Measurements from ENCODE around the gene SPARC.

SPARC gene

GRCh38 chr5:151633892-151634291 is 52.8 kb downstream of the SPARC start:
- TF ChIP-seq CTCF (IDR thresholded peaks at IDR 0.05; ENCODE audit: insufficient read depth, low read depth, low read length, missing control alignments): no peak
- DNase-seq (ENCODE audit: low read depth): no peak
- no peak overlapping the region for H3K4me3 ChIP-seq (ENCODE audit: low read depth, low read length)

DNA sequence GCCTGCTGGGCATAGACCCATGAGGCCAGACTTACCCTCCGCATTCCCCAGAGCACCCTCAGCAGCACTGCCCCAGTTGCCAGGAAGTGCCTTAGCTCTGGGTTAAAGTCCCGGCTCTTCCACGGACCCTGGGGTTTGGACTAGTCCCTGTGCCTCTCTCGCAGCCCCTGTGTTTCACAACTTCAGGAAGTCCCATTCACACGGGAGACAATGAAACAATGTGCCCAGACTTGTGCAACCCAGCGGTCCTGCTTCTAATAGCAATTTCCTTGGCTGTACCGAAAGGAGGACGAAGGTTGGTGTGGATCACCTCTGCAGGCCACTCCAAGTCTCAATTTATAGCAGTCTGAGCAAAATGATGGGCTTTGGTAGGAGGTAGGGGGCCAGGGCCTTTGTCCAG is 53.8 kb downstream of the SPARC start:
- H3K4me3 ChIP-seq (ENCODE audit: low read depth, low read length): no peak overlapping the region
- no peak for TF ChIP-seq CTCF (IDR thresholded peaks at IDR 0.05; ENCODE audit: insufficient read depth, low read depth, low read length, missing control alignments)
- no peak for DNase-seq (ENCODE audit: low read depth)

DNA sequence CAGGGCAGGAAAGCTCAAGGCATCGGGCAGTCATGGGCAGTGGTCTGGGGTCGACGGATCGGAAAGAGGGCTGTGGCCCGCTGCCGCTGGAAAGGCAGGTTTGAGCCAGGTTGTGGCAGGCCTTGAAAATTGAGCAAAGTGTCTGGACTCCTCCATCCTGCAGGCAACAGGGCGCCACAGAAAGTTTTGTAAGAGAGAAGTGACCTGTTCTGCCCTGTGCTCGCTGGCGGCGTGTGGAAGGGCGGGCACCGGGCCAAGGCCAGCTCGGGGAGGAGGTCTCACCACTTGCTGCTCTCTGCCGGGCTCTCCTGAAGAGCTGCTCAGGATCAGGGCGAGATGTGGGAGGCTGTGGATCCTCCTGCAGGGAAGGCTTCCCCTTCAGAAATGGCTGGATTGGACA is 54.2 kb downstream of the SPARC start:
- no peak overlapping the region for H3K4me3 ChIP-seq (ENCODE audit: low read depth, low read length)
- no peak for TF ChIP-seq CTCF (IDR thresholded peaks at IDR 0.05; ENCODE audit: insufficient read depth, low read depth, low read length, missing control alignments)
- DNase-seq (ENCODE audit: low read depth): no peak

DNA sequence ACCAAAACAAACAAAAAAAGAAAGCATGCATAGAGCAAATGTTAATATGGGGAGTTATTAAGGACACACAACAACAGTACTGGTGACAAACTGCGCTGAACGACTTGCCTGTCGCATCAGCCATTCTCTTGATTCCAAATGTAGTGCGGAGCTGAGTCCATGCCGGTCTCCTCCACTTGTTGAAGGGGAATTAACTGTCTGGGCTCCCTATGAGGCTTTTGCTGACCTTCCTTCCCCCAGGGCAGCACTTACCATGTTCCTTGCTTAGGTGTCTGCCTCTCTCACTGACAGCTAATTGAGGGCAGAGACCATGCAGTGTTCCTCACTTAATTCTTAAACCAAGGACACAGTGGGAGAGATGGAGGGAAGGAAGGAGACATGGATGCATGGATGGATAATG is 54.8 kb downstream of the SPARC start:
- H3K4me3 ChIP-seq (ENCODE audit: low read depth, low read length): no peak overlapping the region
- no peak for TF ChIP-seq CTCF (IDR thresholded peaks at IDR 0.05; ENCODE audit: insufficient read depth, low read depth, low read length, missing control alignments)
- DNase-seq (ENCODE audit: low read depth): no peak

DNA sequence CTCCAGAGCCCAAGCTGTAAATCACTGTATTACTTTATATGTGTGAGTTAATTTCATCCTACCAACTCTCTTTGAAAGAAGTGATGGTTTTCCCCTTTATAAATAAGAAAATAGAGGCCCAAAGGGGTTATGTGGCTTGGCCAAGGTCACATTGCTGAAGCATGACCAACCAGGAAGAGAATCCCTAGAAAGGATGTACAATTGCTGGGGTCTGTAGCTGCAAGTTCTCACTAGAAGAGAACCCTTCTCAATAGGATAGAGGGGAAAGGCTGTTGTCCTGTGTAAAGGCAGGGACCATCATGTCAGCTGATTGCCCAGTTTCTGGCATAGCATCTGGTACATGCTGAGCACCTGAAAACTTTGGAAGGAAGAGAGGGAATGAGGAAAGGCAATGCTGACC is 56.6 kb downstream of the SPARC start:
- no peak overlapping the region for H3K4me3 ChIP-seq (ENCODE audit: low read depth, low read length)
- no peak for DNase-seq (ENCODE audit: low read depth)
- no peak for TF ChIP-seq CTCF (IDR thresholded peaks at IDR 0.05; ENCODE audit: insufficient read depth, low read depth, low read length, missing control alignments)

- no peak for DNase-seq (ENCODE audit: low read depth)
- TF ChIP-seq CTCF (IDR thresholded peaks at IDR 0.05; ENCODE audit: insufficient read depth, low read depth, low read length, missing control alignments): no peak
- no peak overlapping the region for H3K4me3 ChIP-seq (ENCODE audit: low read depth, low read length)
Observed at GRCh38 chr5:151628112-151628823, 58.4 kb downstream of the SPARC start.

DNA sequence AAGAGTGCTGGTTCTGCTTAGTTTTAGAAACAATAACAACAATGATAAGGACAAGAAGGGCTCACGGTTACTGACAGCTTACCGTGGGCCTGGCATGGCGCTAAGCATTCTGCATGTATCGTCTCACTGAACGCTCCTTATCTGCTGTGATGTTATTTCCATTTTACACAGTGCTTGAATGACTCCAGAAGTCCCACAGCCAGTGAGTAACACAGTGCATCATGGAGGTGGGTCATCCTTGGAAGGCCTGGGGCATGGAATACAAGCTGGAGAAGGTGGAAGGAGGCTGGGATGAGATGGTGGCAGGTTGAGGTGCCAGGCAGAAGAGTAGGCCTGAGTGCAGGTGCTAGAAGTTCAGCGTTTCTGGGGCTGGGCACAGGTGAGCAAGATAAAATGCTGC is 59.1 kb downstream of the SPARC start:
- no peak for DNase-seq (ENCODE audit: low read depth)
- H3K4me3 ChIP-seq (ENCODE audit: low read depth, low read length): no peak overlapping the region

More for the DNA sequence above, 59.1 kb downstream of the SPARC start:
- TF ChIP-seq CTCF (IDR thresholded peaks at IDR 0.05; ENCODE audit: insufficient read depth, low read depth, low read length, missing control alignments): no peak
